IPS-NIHi11 (cell line): Measurements from ENCODE around the gene AK1.

Experiments
- DNase-seq: peaks from one replicate; pipeline ENCODE4 v3.0.0; 2012; ENCODE audit warnings: mixed read lengths, low spot score

The AK1 gene

DNA sequence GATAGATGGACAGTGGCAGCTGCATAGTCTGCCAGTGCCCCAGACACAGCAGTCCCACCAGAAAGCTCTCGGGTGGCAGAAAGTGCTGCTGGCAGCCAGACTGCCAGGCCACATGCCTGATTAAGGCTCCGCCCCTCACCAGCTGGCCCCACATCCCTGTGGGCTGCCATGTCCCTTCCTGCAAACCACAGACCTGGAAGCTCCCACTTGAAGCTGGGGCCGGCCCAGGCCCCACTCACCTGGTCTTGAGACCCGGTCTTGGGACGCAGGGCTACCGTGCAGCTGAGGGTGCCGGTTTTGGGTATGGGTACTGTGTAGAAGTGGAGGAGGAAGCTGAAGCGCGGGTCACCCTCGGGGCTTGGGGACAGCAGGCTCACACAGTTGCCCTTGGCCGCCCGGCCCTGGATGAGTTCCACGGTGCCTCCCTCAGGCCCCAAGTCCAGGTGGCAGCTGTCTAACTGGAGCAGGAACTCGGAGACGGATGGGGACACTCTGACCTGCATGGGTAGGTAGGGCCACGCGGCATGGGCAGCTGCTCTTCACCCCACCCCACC is 59.5 kb downstream of the AK1 start:
- no peak for DNase-seq

DNA sequence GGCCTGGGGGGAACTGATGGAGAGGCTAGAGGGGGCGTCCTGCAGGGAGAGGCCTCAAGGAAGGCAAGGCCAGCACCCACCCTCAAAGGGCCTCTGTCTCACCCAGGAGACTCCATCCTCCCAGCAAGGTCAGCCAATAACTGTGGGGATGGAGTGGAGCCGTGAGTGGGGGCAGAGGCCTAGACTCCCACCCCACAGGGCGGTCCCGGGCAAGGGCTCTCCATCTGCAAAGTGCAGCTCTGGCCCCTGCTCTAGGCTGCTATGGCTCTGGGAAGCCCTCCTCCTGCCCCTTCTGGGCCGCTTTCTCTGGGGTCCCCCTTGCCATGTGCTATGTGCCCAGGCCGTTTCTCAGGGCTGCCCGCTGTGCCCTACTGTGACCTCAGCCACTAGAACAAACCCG is 60.7 kb downstream of the AK1 start:
- DNase-seq = no peak
